M059J (cell line): ENCODE results near the gene MDM2. TPM values are rescaled to one million over a fixed set of nuclear protein-coding genes. Genes with fewer than 3 reads are reported as not detected.

Experiments used
- total RNA-seq: library from RNA; depleted of rRNA; stranded (reverse); fragments of >200 nt; shearing (Covaris generic); gene quantifications from 2 replicates; pipeline ENCODE4 v1.2.3, GENCODE V29; 2014; rRNA removed

Gene MDM2
- total RNA-seq, 1 experiment from 2014 or later = 45.2 TPM

Other genes starting within 250 kb of the MDM2 start
- gene RAP1B, start 197.3 kb upstream of the MDM2 start, total RNA-seq = 195 and 245 TPM in 2 replicates
- 89.2 and 91.2 TPM in 2 replicates for gene NUP107, start 121.2 kb upstream of the MDM2 start, total RNA-seq
- 3.4 and 9.1 TPM in 2 replicates for gene SLC35E3, start 62.0 kb upstream of the MDM2 start, total RNA-seq
- 20.4 and 26.0 TPM in 2 replicates for gene CPM, start 125.0 kb downstream of the MDM2 start, total RNA-seq